Stimulated activated naive CD8-positive, alpha-beta T cell treated with anti-CD3 and anti-CD28 coated beads, Interleukin-15, amount 100 ng/mL, for 72 hours (primary cell): Measurements from ENCODE around the gene PRPF31.

Experiments used
- ATAC-seq: fragments of 150-1000 bp; cut with Tn5 transposase; 2 replicates; pipeline ENCODE4 v1.10.0; 2021; ENCODE audit warnings: mild to moderate bottlenecking, moderate library complexity
- DNase-seq, 2 donors: peaks; one replicate each; pipeline ENCODE4 v3.0.0; 2021 to 2022
- H3K27ac Mint-ChIP-seq, 2 donors: one replicate each; pipeline ENCODE4 v1.8.0; 2022; ENCODE audit warnings: mild to moderate bottlenecking in 2 of 2, mixed read lengths in 2 of 2, moderate library complexity in 2 of 2
- H3K27me3 Mint-ChIP-seq: one replicate; pipeline ENCODE4 v1.8.0; 2022; ENCODE audit warnings: mixed read lengths
- H3K4me1 Mint-ChIP-seq: one replicate; pipeline ENCODE4 v1.8.0; 2022; ENCODE audit warnings: mild to moderate bottlenecking, mixed read lengths
- H3K4me3 Mint-ChIP-seq, 2 donors: one replicate each; pipeline ENCODE4 v1.8.0; 2022; ENCODE audit warnings: mild to moderate bottlenecking in 2 of 2, mixed read lengths in 2 of 2, moderate library complexity in 1 of 2
- H3K9me3 Mint-ChIP-seq, 2 donors: one replicate each; pipeline ENCODE4 v1.8.0; 2022; ENCODE audit warnings: mixed read lengths in 2 of 2

The PRPF31 gene

GRCh38 chr19:54180691-54181091, 65.1 kb downstream of the PRPF31 start:
- ATAC-seq = no peak
- Mint-ChIP-seq H3K4me3 (no peak overlapping the region), H3K9me3 (no peaks in the 10 kb centered on the region), H3K27me3 (no peaks in the 10 kb centered on the region), H3K4me1 (no peaks in the 10 kb centered on the region), H3K27ac (no peak overlapping the region)
- no peak for DNase-seq
